Brain microvascular endothelial cell (primary cell): Measurements from ENCODE around the gene CARD8.
"Not testable (repeated sequence)": the region's sequence is repeated elsewhere in the genome, so short reads cannot be mapped to it uniquely, and the experiment has no call there.

Experiments
- DNase-seq: peaks from one replicate; pipeline ENCODE4 v3.0.0-alpha.2; 2020
- H3K27ac ChIP-seq: fragments of 250-450 bp; sonication (Bioruptor Pico); 2 replicates; pipeline ENCODE4 v1.5.1; 2020; ENCODE audit warnings: mild to moderate bottlenecking, moderate library complexity
- H3K27me3 ChIP-seq: fragments of 250-450 bp; sonication (Bioruptor Pico); replicated peaks from 2 replicates; pipeline ENCODE4 v1.5.1; 2020; ENCODE audit warnings: mild to moderate bottlenecking
- H3K36me3 ChIP-seq: fragments of 250-450 bp; sonication (Bioruptor Pico); replicated peaks from 2 replicates; pipeline ENCODE4 v1.5.1; 2020; ENCODE audit warnings: mild to moderate bottlenecking
- H3K4me3 ChIP-seq: 2 replicates; pipeline ENCODE4 v1.5.1; 2011; ENCODE audit warnings: low read depth, mild to moderate bottlenecking, control low read depth, low read length, moderate library complexity
- CTCF ChIP-seq: IDR thresholded peaks from 2 replicates; pipeline ENCODE4 v1.5.1; 2011; ENCODE audit warnings: low read depth, mild to moderate bottlenecking, moderate library complexity, low read length, control low read depth, inconsistent platforms; ENCODE audit errors: missing control alignments
- in situ Hi-C: cut with HindIII; loops from 2 replicates; pipeline ENCODE4 v1.10.0; 2017; ENCODE audit warnings: low sequenced_read_pairs, low pct_ligation_motif_present

Gene CARD8

GRCh38 chr19:48297975-48298374 is 42.3 kb upstream of the CARD8 start:
- in situ Hi-C loops = no loop called here
- no peaks in the 10 kb centered on the region for H3K27me3 ChIP-seq
- H3K4me3 ChIP-seq = no peak overlapping the region
- no peaks in the 10 kb centered on the region for H3K36me3 ChIP-seq
- no peak for DNase-seq
- no peak overlapping the region for H3K27ac ChIP-seq
- no peak for TF ChIP-seq CTCF

DNA sequence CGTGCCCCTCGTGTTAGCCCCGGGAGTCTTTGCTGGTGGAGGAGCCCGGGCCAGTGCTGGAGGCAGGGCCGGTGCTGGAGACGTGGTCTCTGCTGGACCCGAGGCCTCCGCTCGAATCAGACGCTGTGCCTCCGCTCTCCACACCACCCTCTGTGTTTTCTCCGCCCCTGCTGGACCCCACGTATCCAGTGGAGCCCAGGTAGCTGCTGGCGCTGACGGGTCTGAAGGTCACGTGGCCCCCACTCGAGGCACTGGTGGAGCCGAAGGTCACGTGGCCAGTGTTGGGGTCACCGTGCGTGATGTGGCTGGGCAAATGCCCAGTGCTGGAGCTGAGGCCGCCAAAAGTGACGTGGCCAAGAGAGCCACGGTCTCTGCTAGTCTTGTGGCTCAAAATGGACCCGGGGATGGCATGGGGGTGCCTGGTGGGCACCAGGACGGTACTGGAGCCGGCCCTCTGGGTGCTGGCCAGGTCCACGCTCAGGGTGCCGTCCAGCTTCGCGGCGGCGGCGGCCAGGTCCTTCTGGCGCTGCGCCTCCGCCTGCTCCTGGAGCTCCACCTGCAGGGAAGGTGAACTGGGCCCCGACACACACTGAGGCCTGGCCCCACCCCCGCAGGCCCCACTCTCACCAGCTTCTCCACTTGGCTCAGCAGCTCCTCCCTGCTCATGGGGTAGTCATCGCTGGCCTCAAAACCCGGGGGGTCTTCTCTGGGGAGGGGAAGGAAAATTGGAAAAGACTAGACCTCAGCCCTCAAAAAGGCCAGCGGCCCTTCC is 41.4 kb upstream of the CARD8 start:
- no peak overlapping the region for H3K27ac ChIP-seq
- TF ChIP-seq CTCF = no peak
- no peaks in the 10 kb centered on the region for H3K27me3 ChIP-seq
- no peak for DNase-seq
- in situ Hi-C loops = no loop called here
- no peak overlapping the region for H3K4me3 ChIP-seq
- no peaks in the 10 kb centered on the region for H3K36me3 ChIP-seq

DNA sequence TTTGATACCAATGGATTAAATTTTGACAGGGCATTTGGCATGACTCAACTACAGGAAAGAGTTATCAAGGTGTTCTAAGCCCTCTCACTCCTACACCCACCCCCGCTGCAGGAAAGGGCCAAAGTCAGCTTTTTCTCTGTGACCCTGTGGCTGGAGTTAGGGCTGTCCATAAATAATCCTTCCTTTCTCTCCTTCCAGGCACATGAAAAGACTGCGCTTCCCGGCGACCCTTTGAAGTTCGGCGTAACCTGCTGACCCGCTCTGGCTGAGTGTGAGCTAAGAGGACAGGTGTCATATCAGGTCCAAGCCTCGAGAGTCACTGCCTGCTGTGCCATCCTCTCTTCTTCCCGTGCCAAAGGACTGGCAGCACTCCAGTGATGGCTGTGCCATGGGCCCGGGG is 39.7 kb upstream of the CARD8 start:
- DNase-seq = no peak
- H3K36me3 ChIP-seq = no peaks in the 10 kb centered on the region
- no peaks in the 10 kb centered on the region for H3K27me3 ChIP-seq
- in situ Hi-C loops = no loop called here
- H3K4me3 ChIP-seq = no peak overlapping the region
- no peak for TF ChIP-seq CTCF
- H3K27ac ChIP-seq = no peak overlapping the region

- no peak overlapping the region for H3K27ac ChIP-seq
- DNase-seq = peak; percentile 93
- in situ Hi-C loops = no loop called here
- H3K27me3 ChIP-seq = no peaks in the 10 kb centered on the region
- H3K36me3 ChIP-seq = no peaks in the 10 kb centered on the region
- TF ChIP-seq CTCF = no peak
- no peak overlapping the region for H3K4me3 ChIP-seq
These were observed 37.1 kb upstream of the CARD8 start for GRCh38 chr19:48292798-48293197.

- DNase-seq, in situ Hi-C loops, H3K4me3 ChIP-seq, H3K27me3 ChIP-seq, H3K27ac ChIP-seq, H3K36me3 ChIP-seq: not testable (repeated sequence)
These were observed 35.7 kb upstream of the CARD8 start for GRCh38 chr19:48291489-48291815.

- Histone ChIP-seq H3K36me3 (no peaks in the 10 kb centered on the region), H3K27me3 (no peaks in the 10 kb centered on the region), H3K27ac (peak overlapping the region; percentile 6), H3K4me3 (peak overlapping the region; percentile 57)
- peak; percentile 99 for TF ChIP-seq CTCF
- DNase-seq = peak; percentile 73
- in situ Hi-C loops = no loop called here
These were observed 35.2 kb upstream of the CARD8 start for GRCh38 chr19:48290771-48291488.
